Mesenchymal stem cell (in vitro differentiated cells and primary cell): ENCODE results near the gene COX8A.

Source experiments
- DNase-seq: peaks from one replicate; pipeline ENCODE4 v3.0.0-alpha.2; 2013
- H2AFZ ChIP-seq: one replicate; pipeline ENCODE4 v1.6.1; 2013; ENCODE audit warnings: low read depth, mild to moderate bottlenecking, control low read depth, inconsistent platforms, low read length, moderate library complexity
- H2AK5ac ChIP-seq: 2 replicates; pipeline ENCODE4 v1.6.1; 2013; ENCODE audit warnings: low read length, moderate library complexity, mild to moderate bottlenecking, inconsistent platforms; ENCODE audit not compliant: severe bottlenecking
- H2BK120ac ChIP-seq: one replicate; pipeline ENCODE4 v1.6.1; 2013; ENCODE audit warnings: low read depth, mild to moderate bottlenecking, inconsistent platforms, low read length, moderate library complexity
- H2BK12ac ChIP-seq, 2 experiments: one replicate each; pipeline ENCODE4 v1.6.1; 2013; ENCODE audit warnings: inconsistent platforms in 2 of 2, low read length in 2 of 2, mild to moderate bottlenecking in 2 of 2, moderate library complexity in 2 of 2, control low read depth in 1 of 2
- H2BK15ac ChIP-seq: one replicate; pipeline ENCODE4 v1.6.1; 2013; ENCODE audit warnings: mild to moderate bottlenecking, low read depth, inconsistent platforms; ENCODE audit not compliant: poor library complexity, severe bottlenecking
- H2BK5ac ChIP-seq: 2 replicates; pipeline ENCODE4 v1.6.1; 2013; ENCODE audit warnings: low read depth, mild to moderate bottlenecking, low read length, control low read depth, inconsistent platforms; ENCODE audit not compliant: poor library complexity, severe bottlenecking
- H3K14ac ChIP-seq, 2 experiments: one replicate each; pipeline ENCODE4 v1.6.1; 2013; ENCODE audit warnings: inconsistent platforms in 2 of 2, low read length in 2 of 2, control low read depth in 1 of 2, mild to moderate bottlenecking in 1 of 2, moderate library complexity in 1 of 2
- H3K18ac ChIP-seq, 2 experiments: one replicate each; pipeline ENCODE4 v1.6.1; 2013; ENCODE audit warnings: inconsistent platforms in 2 of 2, low read length in 2 of 2, control low read depth in 1 of 2, low read depth in 1 of 2, mild to moderate bottlenecking in 1 of 2
- H3K23ac ChIP-seq, 2 experiments: one replicate each; pipeline ENCODE4 v1.6.1; 2013; ENCODE audit warnings: inconsistent platforms in 2 of 2, low read length in 2 of 2, mild to moderate bottlenecking in 2 of 2, moderate library complexity in 2 of 2, control low read depth in 1 of 2
- H3K27ac ChIP-seq: 2 replicates; pipeline ENCODE4 v1.5.1; 2013; ENCODE audit warnings: mild to moderate bottlenecking, moderate library complexity, low read length, control low read depth, inconsistent platforms; ENCODE audit not compliant: poor library complexity, severe bottlenecking
- H3K27me3 ChIP-seq, 2 experiments: 2 replicates each; pipeline versions ENCODE4 v1.6.1 to v1.7.0; 2013; ENCODE audit warnings: low read length in 2 of 2, mild to moderate bottlenecking in 2 of 2, moderate library complexity in 2 of 2, control low read depth in 1 of 2, inconsistent platforms in 1 of 2; ENCODE audit not compliant: control insufficient read depth in 1 of 2, insufficient read depth in 1 of 2
- H3K36me3 ChIP-seq, 2 experiments: 2 replicates each; pipeline versions ENCODE4 v1.6.1 to v1.7.0; 2013; ENCODE audit warnings: low read length in 2 of 2, control low read depth in 1 of 2, inconsistent platforms in 1 of 2, low read depth in 1 of 2, mild to moderate bottlenecking in 1 of 2; ENCODE audit not compliant: insufficient read depth in 2 of 2, control insufficient read depth in 1 of 2
- H3K4ac ChIP-seq, 2 experiments: one replicate each; pipeline ENCODE4 v1.6.1; 2013; ENCODE audit warnings: inconsistent platforms in 2 of 2, low read length in 2 of 2, mild to moderate bottlenecking in 2 of 2, moderate library complexity in 2 of 2, control low read depth in 1 of 2, low read depth in 1 of 2
- H3K4me1 ChIP-seq: 2 replicates; pipeline ENCODE4 v1.6.1; 2013; ENCODE audit warnings: low read depth, low read length, control low read depth; ENCODE audit not compliant: control insufficient read depth, insufficient read depth
- H3K4me2 ChIP-seq: 2 replicates; pipeline ENCODE4 v1.6.1; 2013; ENCODE audit warnings: low read length, mild to moderate bottlenecking, inconsistent platforms; ENCODE audit not compliant: poor library complexity, severe bottlenecking
- H3K4me3 ChIP-seq, 2 experiments: 2 replicates each; pipeline versions ENCODE4 v1.5.1 to v1.7.0; 2013; ENCODE audit warnings: low read length in 2 of 2, mild to moderate bottlenecking in 2 of 2, control low read depth in 1 of 2, low read depth in 1 of 2; ENCODE audit not compliant: insufficient read depth in 1 of 2
- H3K79me1 ChIP-seq: replicated peaks from 2 replicates; pipeline ENCODE4 v1.6.1; 2013; ENCODE audit warnings: mild to moderate bottlenecking, control low read depth, low read length, inconsistent platforms; ENCODE audit not compliant: poor library complexity, severe bottlenecking
- H3K9ac ChIP-seq: 2 replicates; pipeline ENCODE4 v1.7.0; 2013; ENCODE audit warnings: mild to moderate bottlenecking, low read length, moderate library complexity
- H3K9me3 ChIP-seq: 2 replicates; pipeline ENCODE4 v1.7.0; 2013; ENCODE audit warnings: mild to moderate bottlenecking, low read length; ENCODE audit not compliant: control insufficient read depth
- H4K8ac ChIP-seq: one replicate; pipeline ENCODE4 v1.6.1; 2013; ENCODE audit warnings: inconsistent platforms, mild to moderate bottlenecking, low read length, moderate library complexity
- H4K91ac ChIP-seq: one replicate; pipeline ENCODE4 v1.6.1; 2013; ENCODE audit warnings: mild to moderate bottlenecking, low read length, inconsistent platforms
- WGBS: methylation state at CpG from one replicate; pipeline ENCODE4 v1.1.7; 2013; ENCODE audit warnings: mixed read lengths; 5-methylcytosine and 5-hydroxymethylcytosine counted together

COX8A gene

DNA sequence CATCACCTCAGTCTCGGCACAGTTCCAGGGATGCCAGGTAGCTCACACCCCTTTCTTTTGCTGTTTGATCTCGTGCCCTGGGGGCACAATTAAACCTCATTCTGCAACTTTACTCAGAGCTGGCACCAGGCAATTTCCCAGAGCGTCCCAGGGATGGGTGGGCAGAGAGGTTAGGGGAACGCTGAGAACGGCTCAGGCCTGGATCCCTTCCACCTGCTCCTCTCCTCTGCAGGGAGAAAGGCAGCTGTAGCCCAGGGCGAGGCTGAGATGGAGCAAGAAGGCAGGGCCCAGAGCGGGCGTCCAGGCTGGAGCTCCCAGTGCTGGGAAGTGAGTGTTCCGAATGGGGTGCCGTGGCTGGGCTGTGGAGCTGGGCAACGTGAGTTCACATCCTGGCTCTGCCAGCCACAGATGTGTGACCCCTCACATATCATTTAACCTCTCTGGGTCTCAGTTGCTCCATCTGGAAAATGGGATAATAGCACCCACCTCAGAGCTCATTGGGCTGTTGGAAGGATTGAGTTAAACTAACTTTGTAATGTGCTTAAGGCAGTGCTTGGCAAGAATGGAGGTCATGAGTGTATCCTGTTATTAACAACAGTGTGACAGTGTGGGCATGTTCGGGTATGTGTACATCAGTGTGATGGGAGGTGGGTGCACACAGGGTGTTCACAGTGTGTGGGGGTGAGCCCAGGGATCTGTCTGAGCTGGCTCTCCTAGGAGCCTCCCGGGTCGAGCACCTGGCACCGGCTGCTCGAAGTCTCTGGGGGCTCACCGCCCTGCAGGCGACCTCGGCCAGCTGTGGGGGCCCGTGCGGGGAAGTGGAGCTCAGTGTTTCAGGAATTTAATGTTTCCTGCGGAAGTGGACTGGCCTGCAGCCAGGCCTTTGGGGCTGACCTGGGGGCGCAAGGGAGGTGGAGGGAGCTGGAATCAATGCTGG is 27.3 kb downstream of the COX8A start:
- peak overlapping the region in 1 of 2 experiments; percentile 58 for H3K18ac ChIP-seq
- H3K4me2 ChIP-seq, result no peak overlapping the region
- no peak overlapping the region for H2BK12ac ChIP-seq
- H2BK15ac ChIP-seq, result no peak overlapping the region
- peaks cover 56% of the 10 kb centered on the region for H3K4me1 ChIP-seq
- H2BK120ac ChIP-seq, result peak overlapping the region; percentile 62
- no peak overlapping the region for H3K14ac ChIP-seq
- H3K4ac ChIP-seq, result no peak overlapping the region
- WGBS, result 45% methylated on average over 22 of the region's 23 CpGs
- no peak overlapping the region for H2BK5ac ChIP-seq
- peak overlapping the region; percentile 3 for H3K9ac ChIP-seq
- no peak overlapping the region for H4K8ac ChIP-seq
- H3K27me3 ChIP-seq, result peaks cover 4 to 9% of the 10 kb centered on the region in 2 experiments
- peaks cover 15 to 28% of the 10 kb centered on the region in 2 experiments for H3K36me3 ChIP-seq
- no peak overlapping the region for H2AFZ ChIP-seq
- peak overlapping the region; percentile 13 for H2AK5ac ChIP-seq
- H3K9me3 ChIP-seq, result no peaks in the 10 kb centered on the region
- peaks cover 4% of the 10 kb centered on the region for H3K79me1 ChIP-seq
- H4K91ac ChIP-seq, result peak overlapping the region; percentile 18
- DNase-seq, result peak; percentile 31
- no peak overlapping the region for H3K27ac ChIP-seq
- peak overlapping the region in 1 of 2 experiments; percentile 70 for H3K4me3 ChIP-seq
- H3K23ac ChIP-seq, result no peak overlapping the region

- Histone ChIP-seq H2AFZ (no peak overlapping the region), H3K23ac (no peak overlapping the region), H2AK5ac (peak overlapping the region; percentile 34), H3K14ac (no peak overlapping the region), H2BK5ac (no peak overlapping the region), H3K79me1 (no peaks in the 10 kb centered on the region), H4K8ac (peak overlapping the region; percentile 58), H2BK12ac (peak overlapping the region in 1 of 2 experiments; percentile 71), H3K18ac (peak overlapping the region in 1 of 2 experiments; percentile 68), H4K91ac (peak overlapping the region; percentile 75), H3K9me3 (no peaks in the 10 kb centered on the region), H2BK15ac (peak overlapping the region; percentile 36), H3K9ac (no peak overlapping the region), H3K27ac (peak overlapping the region; percentile 29), H3K4me2 (no peak overlapping the region), H3K4me3 (no peak overlapping the region), H3K36me3 (peaks cover 0 to 6% of the 10 kb centered on the region in 2 experiments), H3K4ac (no peak overlapping the region), H3K4me1 (peaks cover 62% of the 10 kb centered on the region), H3K27me3 (peaks cover 5 to 9% of the 10 kb centered on the region in 2 experiments), H2BK120ac (no peak overlapping the region)
- WGBS, result 75% methylated on average over 21 of the region's 23 CpGs
- DNase-seq, result peak; percentile 22
Measured at GRCh38 chr11:64003807-64004589, 29.6 kb downstream of the COX8A start.

GRCh38 chr11:64004590-64004984 is 30.2 kb downstream of the COX8A start:
- H2BK15ac ChIP-seq, result no peak overlapping the region
- no peak overlapping the region for H3K27ac ChIP-seq
- peak overlapping the region in 1 of 2 experiments; percentile 25 for H3K18ac ChIP-seq
- H3K4me3 ChIP-seq, result no peak overlapping the region
- H3K9me3 ChIP-seq, result no peaks in the 10 kb centered on the region
- peaks cover 5 to 9% of the 10 kb centered on the region in 2 experiments for H3K27me3 ChIP-seq
- no peak overlapping the region for H4K91ac ChIP-seq
- WGBS, result 75% methylated on average over 4 of the region's 4 CpGs
- no peak overlapping the region for H3K14ac ChIP-seq
- no peak overlapping the region for H3K9ac ChIP-seq
- H2AK5ac ChIP-seq, result no peak overlapping the region
- no peak overlapping the region for H3K4me2 ChIP-seq
- peaks cover 0 to 3% of the 10 kb centered on the region in 2 experiments for H3K36me3 ChIP-seq
- peak; percentile 27 for DNase-seq
- no peaks in the 10 kb centered on the region for H3K79me1 ChIP-seq
- H2BK12ac ChIP-seq, result no peak overlapping the region
- no peak overlapping the region for H2BK120ac ChIP-seq
- H2AFZ ChIP-seq, result no peak overlapping the region
- no peak overlapping the region for H3K23ac ChIP-seq
- no peak overlapping the region for H2BK5ac ChIP-seq
- no peak overlapping the region for H3K4ac ChIP-seq
- peaks cover 57% of the 10 kb centered on the region for H3K4me1 ChIP-seq
- H4K8ac ChIP-seq, result no peak overlapping the region

- no peak for DNase-seq
- 94% methylated on average over 4 of the region's 4 CpGs for WGBS
- Histone ChIP-seq H4K91ac (no peak overlapping the region), H3K4me2 (no peak overlapping the region), H3K9ac (no peak overlapping the region), H2AFZ (no peak overlapping the region), H3K18ac (no peak overlapping the region), H3K4me3 (no peak overlapping the region), H3K4me1 (peaks cover 47% of the 10 kb centered on the region), H2BK120ac (no peak overlapping the region), H2BK15ac (no peak overlapping the region), H3K36me3 (peaks cover 0 to 3% of the 10 kb centered on the region in 2 experiments), H2BK12ac (no peak overlapping the region), H3K9me3 (no peaks in the 10 kb centered on the region), H4K8ac (no peak overlapping the region), H2BK5ac (no peak overlapping the region), H2AK5ac (no peak overlapping the region), H3K79me1 (no peaks in the 10 kb centered on the region), H3K27me3 (peaks cover 5 to 9% of the 10 kb centered on the region in 2 experiments), H3K4ac (no peak overlapping the region), H3K14ac (no peak overlapping the region), H3K27ac (no peak overlapping the region), H3K23ac (no peak overlapping the region)
Measured at GRCh38 chr11:64005691-64006090, 31.3 kb downstream of the COX8A start.
